Gastrocnemius medialis (tissue), 4 donors: Measurements from ENCODE around the gene FCN2.

ENCODE experiments used
- CTCF ChIP-seq, 5 experiments: fragments of 450-650 bp in 3 of 5; fragments of 200-600 bp in 2 of 5; sonication (generic) in 2 of 5; IDR thresholded peaks in 4 of 5; conservative IDR thresholded peaks in 1 of 5; 1 replicate in 4 of 5; 2 replicates in 1 of 5; pipeline ENCODE4 v1.5.1; 2016 to 2019; ENCODE audit warnings: antibody characterized with exemption in 5 of 5, mild to moderate bottlenecking in 3 of 5, moderate library complexity in 3 of 5
- POLR2A ChIP-seq, 2 donors: fragments of 450-650 bp; IDR thresholded peaks; one replicate each; pipeline ENCODE4 v1.6.1; 2017; ENCODE audit warnings: antibody characterized with exemption in 2 of 2, mild to moderate bottlenecking in 2 of 2, moderate library complexity in 2 of 2

- TF ChIP-seq POLR2A (IDR thresholded peaks at IDR 0.05) (no peak), CTCF (IDR thresholded peaks at IDR 0.05 in 4 of 5, conservative IDR thresholded peaks at IDR 0.05 in 1 of 5) (no peak)
Measured at GRCh38 chr9:134846187-134846586, 34.4 kb upstream of the FCN2 start.
